GM10248 (cell line): ENCODE measurements around the gene ABCA3.
"Not testable (repeated sequence)": the region's sequence is repeated elsewhere in the genome, so short reads cannot be mapped to it uniquely, and the experiment has no call there.

Experiments used
- CTCF ChIA-PET: fragments of 300-600 bp; sonication (Branson Sonifier 250); formaldehyde crosslinking; extraction: SDS; loops from one replicate; lab custom pipeline; 2021; ENCODE audit warnings: antibody characterized with exemption; lab: Yijun Ruan, JAX
- POLR2A ChIA-PET: fragments of 350-650 bp; sonication (Branson Sonifier 250); formaldehyde crosslinking; extraction: SDS; loops from one replicate; lab custom pipeline; 2020; ENCODE audit warnings: antibody characterized with exemption; lab: Yijun Ruan, JAX
- DNase-seq: peaks from one replicate; pipeline ENCODE4 v3.0.0; 2012; ENCODE audit errors: extremely low spot score
- CTCF ChIP-seq: IDR thresholded peaks from 2 replicates; pipeline ENCODE4 v1.5.1; 2012; ENCODE audit warnings: mild to moderate bottlenecking, low read depth; ENCODE audit errors: extremely low read depth, missing control alignments, control extremely low read depth

Gene ABCA3

GRCh38 chr16:2340564-2341455 is at the start of gene ABCA3:
Gene ABCA3, minus strand, starts transcription at chr16:2340728. Its CDS starts 14,262 bp downstream, at chr16:2326466.
- CTCF ChIA-PET, result interaction anchor here (0.6 to 1.4 kb wide), 36 partner anchors 11 to 178 kb away, joined by 3 to 21 read pairs (median 4); partner anchors contain the start of gene TEDC2
- peak; percentile 93 for TF ChIP-seq CTCF
- peak; percentile 100 for DNase-seq
- POLR2A ChIA-PET, result no interaction called here

DNA sequence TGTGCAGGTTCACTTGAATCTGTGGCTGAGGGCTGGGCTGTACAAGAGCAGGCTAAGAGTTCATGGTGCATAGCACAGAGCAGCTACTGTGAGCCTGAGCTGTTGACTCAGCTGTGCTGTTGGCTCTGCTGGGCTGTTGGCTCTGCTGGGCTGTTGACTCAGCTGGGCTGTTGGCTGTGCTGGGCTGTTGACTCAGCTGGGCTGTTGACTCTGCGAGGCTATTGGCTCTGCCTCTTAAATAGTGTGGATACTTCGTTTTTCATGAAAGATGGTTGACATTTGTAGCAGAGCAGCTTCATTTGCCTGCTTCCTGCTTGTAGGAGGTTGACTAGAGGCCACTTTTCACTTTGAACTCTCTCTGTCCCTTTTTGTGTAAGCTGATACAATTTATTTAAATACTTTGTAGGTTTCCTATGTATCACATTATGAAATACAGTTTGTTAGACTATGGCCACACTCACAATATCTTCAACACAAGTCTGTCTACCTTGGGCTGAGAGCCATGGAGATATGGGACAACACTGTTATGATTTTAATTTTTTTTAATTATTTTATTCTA is 48.4 kb upstream of the ABCA3 start:
- DNase-seq, result no peak
- CTCF ChIA-PET, result interaction anchor here (1.1 to 2.5 kb wide), 2 partner anchors 15 to 112 kb away, joined by 3 to 7 read pairs; no protein-coding TSS in a partner anchor
- POLR2A ChIA-PET, result no interaction called here
- TF ChIP-seq CTCF, result no peak

DNA sequence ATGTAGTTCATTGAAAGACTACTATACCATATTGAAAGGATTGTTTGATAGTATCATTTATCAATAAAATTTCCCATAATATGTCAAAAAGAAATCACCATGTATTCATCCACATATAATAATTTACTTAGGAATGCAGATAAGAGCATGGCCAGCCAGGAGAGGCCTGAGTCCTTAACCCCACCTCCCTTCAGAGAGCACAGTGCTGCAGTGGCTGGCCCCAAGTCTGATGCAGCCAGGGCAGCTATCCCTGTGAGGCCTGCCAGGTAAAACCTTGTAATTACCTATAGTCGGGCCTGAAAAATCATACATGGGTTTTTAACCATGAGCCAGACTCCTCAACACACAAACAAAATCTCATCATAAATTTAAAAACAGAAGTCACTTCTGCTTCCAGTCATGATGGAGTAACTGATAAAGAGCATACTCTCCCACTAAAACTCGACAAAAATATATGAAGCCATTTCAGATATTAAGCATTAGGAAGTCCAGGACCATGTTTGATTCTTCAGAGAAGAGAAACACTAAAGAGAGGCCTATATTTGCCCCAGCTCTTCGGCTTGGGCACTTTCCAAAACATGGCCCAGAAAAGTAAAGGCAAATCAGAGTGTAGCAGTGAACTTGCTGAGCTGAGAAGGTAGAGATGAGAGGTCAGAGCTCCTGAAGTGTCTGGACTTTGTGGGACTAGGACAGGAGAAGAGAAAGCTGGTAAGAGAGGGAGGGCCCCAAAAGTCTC is 47.8 kb upstream of the ABCA3 start:
- DNase-seq, result no peak
- no peak for TF ChIP-seq CTCF
- ChIA-PET POLR2A (no interaction called here), CTCF (interaction anchor here (1.1 to 2.5 kb wide), 2 partner anchors 16 to 112 kb away, joined by 3 to 7 read pairs; no protein-coding TSS in a partner anchor)

- ChIA-PET POLR2A (no interaction called here), CTCF (no interaction called here)
- TF ChIP-seq CTCF, result no peak
- DNase-seq, result no peak
Measured at GRCh38 chr16:2386990-2387389, 46.5 kb upstream of the ABCA3 start.

DNA sequence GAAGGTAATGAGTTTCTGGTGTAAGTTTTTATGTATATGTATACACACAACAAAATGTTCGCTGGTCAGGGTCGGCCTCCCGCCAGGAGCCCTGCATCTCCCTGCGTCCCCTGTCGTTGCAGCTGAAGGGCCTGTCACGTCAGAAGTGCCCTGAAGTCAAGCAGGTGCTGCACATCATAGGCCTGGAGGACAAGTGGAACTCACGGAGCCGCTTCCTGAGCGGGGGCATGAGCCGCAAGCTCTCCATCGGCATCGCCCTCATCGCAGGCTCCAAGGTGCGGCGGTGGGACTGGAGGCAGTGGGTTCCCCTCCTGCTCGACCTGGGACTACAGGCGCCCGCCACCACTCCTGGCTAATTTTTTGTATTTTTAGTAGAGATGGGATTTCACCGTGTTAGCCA is 45.5 kb upstream of the ABCA3 start:
- POLR2A ChIA-PET, DNase-seq, CTCF ChIA-PET: not testable (repeated sequence)

DNA sequence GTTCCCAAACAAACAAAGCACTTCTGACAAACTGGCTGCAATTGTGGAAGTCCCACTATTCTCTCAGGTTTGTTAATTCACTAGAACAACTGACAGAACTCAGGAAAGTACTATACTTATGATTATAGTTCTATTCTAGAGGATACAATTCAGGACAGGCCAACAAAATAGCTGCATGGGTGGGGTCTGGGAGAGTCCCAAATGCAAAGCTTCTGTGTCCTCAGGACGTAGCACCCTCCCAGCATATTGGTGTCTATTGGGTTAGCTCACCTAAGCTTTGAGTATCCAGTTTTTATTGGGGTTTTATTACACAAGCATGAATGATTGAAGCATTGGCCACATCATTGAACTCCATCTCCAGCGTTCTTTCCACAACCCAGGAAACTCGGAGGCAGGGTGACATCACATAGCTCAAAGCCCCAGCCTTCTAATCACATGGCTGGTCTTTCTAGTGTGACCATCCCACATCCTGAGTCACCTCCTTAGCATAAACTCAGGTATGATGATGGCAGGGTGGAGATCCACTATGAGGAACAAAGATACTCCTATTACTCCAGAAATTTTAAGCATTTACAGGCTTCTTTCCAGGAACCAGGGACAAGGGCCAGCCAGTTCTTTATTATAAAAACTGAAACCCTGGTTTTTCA is 44.8 kb upstream of the ABCA3 start:
- CTCF ChIA-PET, result no interaction called here
- DNase-seq, result no peak
- TF ChIP-seq CTCF, result no peak
- POLR2A ChIA-PET, result no interaction called here
